Body of pancreas (tissue), 4 donors: ENCODE measurements around the gene GPC2. TPM values are rescaled to one million over a fixed set of nuclear protein-coding genes. Genes with fewer than 3 reads are reported as not detected.

Experiments
- ATAC-seq: fragments of 150-250 bp; one replicate; pipeline ENCODE4 v1.9.1; 2016
- DNase-seq, 4 donors: peaks; one replicate each; pipeline ENCODE4 v3.0.0-alpha.2; 2019
- H3K27ac ChIP-seq, 4 donors: fragments of 200-600 bp; sonication (generic); 1 replicate in 3 of 4; 2 replicates in 1 of 4; pipeline versions ENCODE4 v1.5.1 to v1.6.1; 2016 to 2019; ENCODE audit warnings: mild to moderate bottlenecking in 1 of 4, mixed read lengths in 1 of 4, moderate library complexity in 1 of 4
- H3K27me3 ChIP-seq, 2 donors: fragments of 200-600 bp; sonication (generic); one replicate each; pipeline ENCODE4 v1.6.0; 2016; ENCODE audit warnings: mild to moderate bottlenecking in 1 of 2
- H3K36me3 ChIP-seq, 2 donors: fragments of 200-600 bp; sonication (generic); replicated peaks in 1 of 2; 2 replicates each; pipeline ENCODE4 v1.5.1; 2016; ENCODE audit warnings: low read depth in 2 of 2; ENCODE audit not compliant: insufficient read depth in 1 of 2
- H3K4me1 ChIP-seq: fragments of 200-600 bp; sonication (generic); one replicate; pipeline ENCODE4 v1.6.0; 2016
- H3K4me3 ChIP-seq, 2 donors: fragments of 200-600 bp; sonication (generic); 1 replicate in 1 of 2; 2 replicates in 1 of 2; pipeline ENCODE4 v1.5.1; 2016 to 2019
- H3K9me3 ChIP-seq, 3 donors: fragments of 200-600 bp; sonication (generic); 1 replicate in 2 of 3; 2 replicates in 1 of 3; pipeline ENCODE4 v1.5.1; 2016
- CTCF ChIP-seq, 7 experiments: fragments of 450-650 bp in 4 of 7; fragments of 200-600 bp in 3 of 7; sonication (generic) in 3 of 7; IDR thresholded peaks; one replicate each; pipeline ENCODE4 v1.5.1; 2016 to 2019; ENCODE audit warnings: antibody characterized with exemption in 7 of 7
- POLR2A ChIP-seq, 3 donors: fragments of 450-650 bp; IDR thresholded peaks; one replicate each; pipeline ENCODE4 v1.6.1; 2016; ENCODE audit warnings: antibody characterized with exemption in 3 of 3, mild to moderate bottlenecking in 2 of 3
- WGBS, 2 donors: methylation state at CpG; one replicate each; pipeline ENCODE4 v1.1.5; 2017; 5-methylcytosine and 5-hydroxymethylcytosine counted together
- intact Hi-C: fragments of 100-400 bp; cut with DNase I; formaldehyde crosslinking; loops from one replicate; pipeline ENCODE4 v1.15.1; 2023
- total RNA-seq, 2 donors: library from RNA; depleted of rRNA; stranded (reverse); fragments of >200 nt; gene quantifications; one replicate each; pipeline ENCODE4 v1.1.0, GENCODE V29; 2016

GPC2 gene
- total RNA-seq, 2 donors from 2014 or later: 0.99 to 1.6 TPM

GRCh38 chr7:100160067-100160466 is 17.1 kb downstream of the GPC2 start:
- Histone ChIP-seq H3K27me3 (no peaks in the 10 kb centered on the region), H3K4me1 (peaks cover 22% of the 10 kb centered on the region), H3K36me3 (no peaks in the 10 kb centered on the region), H3K9me3 (no peaks in the 10 kb centered on the region), H3K27ac (no peak overlapping the region), H3K4me3 (no peak overlapping the region)
- DNase-seq (no peak), ATAC-seq (no peak)
- intact Hi-C loops: no loop called here
- WGBS, 2 donors: 91% methylated on average over 18 of the region's 18 CpGs; no CpG with 5 or more reads in 1 of the 2 donors
- TF ChIP-seq POLR2A (IDR thresholded peaks at IDR 0.05): no peak
- no peak for TF ChIP-seq CTCF (IDR thresholded peaks at IDR 0.05)

DNA sequence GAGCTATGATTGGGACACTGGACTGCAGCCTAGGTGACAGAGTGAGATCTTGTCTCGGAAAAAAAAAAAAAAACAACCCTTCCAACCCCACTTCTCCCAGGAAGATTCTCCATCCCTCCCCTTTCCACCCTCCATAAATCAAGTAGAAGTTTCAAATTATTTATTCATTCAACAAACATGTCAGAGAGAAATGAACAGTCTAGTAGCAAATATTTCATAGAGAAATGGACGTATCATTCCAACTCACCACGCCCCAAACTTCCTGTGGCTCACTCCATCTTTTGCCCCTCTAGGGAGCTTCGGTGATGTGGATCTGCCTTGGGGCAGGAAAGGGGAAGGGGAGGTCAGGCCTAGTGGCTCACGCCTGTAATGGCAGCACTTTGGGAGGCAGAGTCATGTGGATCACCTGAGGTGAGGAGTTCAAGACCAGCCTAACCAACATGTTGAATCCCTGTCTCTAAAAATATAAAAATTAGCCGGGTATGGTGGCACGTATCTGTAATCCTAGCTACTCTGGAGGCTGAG is 18.0 kb downstream of the GPC2 start:
- 62 to 70% methylated on average over 7 of the region's 7 CpGs for WGBS, 2 donors
- intact Hi-C loops: no loop called here
- no peak for DNase-seq
- Histone ChIP-seq H3K36me3 (no peaks in the 10 kb centered on the region), H3K4me1 (peaks cover 22% of the 10 kb centered on the region), H3K9me3 (no peaks in the 10 kb centered on the region), H3K4me3 (peak overlapping the region in 1 of 2 donors; percentile 60), H3K27me3 (no peaks in the 10 kb centered on the region), H3K27ac (peak overlapping the region in 2 of 4 donors; percentile 68 to 72)
- TF ChIP-seq CTCF (IDR thresholded peaks at IDR 0.05): no peak
- no peak for TF ChIP-seq POLR2A (IDR thresholded peaks at IDR 0.05)
- ATAC-seq: no peak

DNA sequence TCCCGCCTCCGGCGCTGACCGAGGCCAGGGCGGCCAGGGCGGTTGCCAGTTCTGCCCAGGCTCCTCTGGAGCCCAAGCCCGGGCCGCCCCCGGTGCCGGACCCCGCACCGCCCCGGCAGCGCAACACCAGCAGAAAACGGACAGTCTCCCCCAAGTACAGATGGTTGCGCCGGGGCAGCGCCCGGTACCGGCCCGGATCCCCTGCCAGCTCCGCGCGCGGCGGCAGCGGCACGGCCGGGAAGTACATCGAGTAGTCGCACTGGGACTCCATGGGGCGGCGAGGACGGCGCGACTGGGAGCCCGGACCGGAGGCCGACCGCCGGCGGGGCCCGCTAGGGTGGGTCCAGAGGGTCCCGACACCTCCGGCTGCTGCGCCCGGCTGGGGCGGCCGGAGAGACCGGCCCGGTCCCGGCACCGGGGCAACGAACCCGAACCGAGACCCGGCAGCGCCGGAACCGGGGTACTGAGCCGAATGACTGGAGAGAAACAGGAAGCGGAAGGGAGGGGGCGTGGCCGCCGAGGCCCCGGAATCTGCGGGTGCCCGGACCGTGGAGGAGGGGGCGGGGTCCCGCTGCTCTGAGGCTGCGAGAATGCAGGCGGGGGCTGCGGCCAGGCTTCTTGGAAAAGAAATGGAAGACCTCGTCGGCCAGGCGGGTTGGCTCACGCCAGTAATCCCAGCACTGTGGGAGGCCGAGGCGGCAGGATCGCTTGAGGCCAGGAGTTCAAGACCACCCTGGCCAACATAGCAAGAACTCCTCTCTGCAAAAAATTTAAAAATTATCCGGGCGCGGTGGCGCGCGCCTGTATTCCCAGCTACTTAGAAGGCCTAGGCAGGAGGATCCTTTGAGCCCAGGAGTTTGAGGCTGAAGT is 18.7 kb downstream of the GPC2 start, which contains the start of gene TRAPPC14:
Gene TRAPPC14 (minus strand): TSS at position 495 of the 870 bp plus-strand sequence. CDS start 224 bp downstream, at position 271.
- Histone ChIP-seq H3K9me3 (no peaks in the 10 kb centered on the region), H3K4me1 (peaks cover 22% of the 10 kb centered on the region), H3K36me3 (no peaks in the 10 kb centered on the region), H3K27me3 (no peaks in the 10 kb centered on the region), H3K4me3 (peak within 1 kb of the TSS; percentile 60 to 97), H3K27ac (peak within 1 kb of the TSS; percentile 45 to 72 (median 66))
- TF ChIP-seq POLR2A (IDR thresholded peaks at IDR 0.05) (peak in 2 of 3 donors; percentile 52 to 54), CTCF (IDR thresholded peaks at IDR 0.05) (peak in 1 of 7 experiments; percentile 3)
- ATAC-seq (peak; percentile 91), DNase-seq (peak; percentile 88 to 94 (median 90))
- 0 to 1% methylated on average over 24 to 83 of the region's 87 CpGs for WGBS, 2 donors
- intact Hi-C loops: no loop called here

GRCh38 chr7:100157334-100158228 is 19.6 kb downstream of the GPC2 start:
- ATAC-seq (peak; percentile 58), DNase-seq (peak; percentile 39 to 64 (median 51))
- H3K36me3 ChIP-seq: peaks cover 0 to 2% of the 10 kb centered on the region in 2 donors
- TF ChIP-seq POLR2A (IDR thresholded peaks at IDR 0.05): no peak
- intact Hi-C loops: no loop called here
- no peaks in the 10 kb centered on the region for H3K27me3 ChIP-seq
- H3K27ac ChIP-seq: peak overlapping the region in 3 of 4 donors; percentile 65 to 72 (median 68)
- no peaks in the 10 kb centered on the region for H3K9me3 ChIP-seq
- WGBS, 2 donors: 14 to 27% methylated on average over 18 to 32 of the region's 32 CpGs
- peaks cover 22% of the 10 kb centered on the region for H3K4me1 ChIP-seq
- peak overlapping the region; percentile 60 to 97 for H3K4me3 ChIP-seq

DNA sequence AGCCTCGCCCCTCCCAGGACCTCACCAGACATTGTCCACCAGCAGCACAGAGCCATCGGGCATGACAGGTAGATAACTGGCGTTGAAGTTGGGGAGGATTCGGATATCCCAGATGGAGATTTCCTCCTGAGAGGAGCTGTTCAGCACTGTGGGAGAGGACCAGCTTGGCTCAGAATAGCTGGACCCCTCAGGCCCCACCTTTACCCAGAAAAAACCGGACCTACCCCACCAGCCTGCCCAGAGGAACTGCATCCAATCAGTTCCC is 20.2 kb downstream of the GPC2 start:
- Histone ChIP-seq H3K27me3 (no peaks in the 10 kb centered on the region), H3K4me1 (peaks cover 22% of the 10 kb centered on the region), H3K27ac (peak overlapping the region in 3 of 4 donors; percentile 65 to 72 (median 68)), H3K36me3 (peaks cover 0 to 2% of the 10 kb centered on the region in 2 donors), H3K9me3 (no peaks in the 10 kb centered on the region), H3K4me3 (no peak overlapping the region)
- TF ChIP-seq POLR2A (IDR thresholded peaks at IDR 0.05) (no peak), CTCF (IDR thresholded peaks at IDR 0.05) (no peak)
- DNase-seq (no peak), ATAC-seq (no peak)
- WGBS, 2 donors: 72 to 82% methylated on average over 5 of the region's 5 CpGs
- intact Hi-C loops: no loop called here
